Prostate gland (tissue), 2 donors: ENCODE results near the gene MYBPH. TPM values are rescaled to one million over a fixed set of nuclear protein-coding genes. Genes with fewer than 3 reads are reported as not detected.

Experiments
- DNase-seq: peaks from one replicate; pipeline ENCODE4 v3.0.0-alpha.2; 2019; ENCODE audit warnings: low spot score
- H3K27ac ChIP-seq, 2 donors: fragments of 200-600 bp; sonication (generic); 2 replicates each; pipeline ENCODE4 v1.5.1; 2017 to 2019
- H3K27me3 ChIP-seq: fragments of 200-600 bp; sonication (generic); replicated peaks from 2 replicates; pipeline ENCODE4 v1.5.1; 2019; ENCODE audit not compliant: insufficient read depth
- H3K36me3 ChIP-seq, 2 donors: fragments of 200-600 bp; sonication (generic); 1 replicate in 1 of 2; 2 replicates in 1 of 2; pipeline versions ENCODE4 v1.5.1 to v1.8.1; 2017 to 2019
- H3K4me1 ChIP-seq: fragments of 200-600 bp; sonication (generic); replicated peaks from 2 replicates; pipeline ENCODE4 v1.5.1; 2019
- H3K4me3 ChIP-seq, 2 donors: fragments of 200-600 bp; sonication (generic); 2 replicates each; pipeline ENCODE4 v1.5.1; 2017 to 2019
- H3K9me3 ChIP-seq: fragments of 200-600 bp; sonication (generic); 2 replicates; pipeline ENCODE4 v1.5.1; 2017
- POLR2A ChIP-seq: fragments of 450-650 bp; IDR thresholded peaks from one replicate; pipeline ENCODE4 v1.6.1; 2016; ENCODE audit warnings: antibody characterized with exemption, mild to moderate bottlenecking
- POLR2AphosphoS5 ChIP-seq: sonication (generic); formaldehyde crosslinking; IDR thresholded peaks from one replicate; pipeline ENCODE4 v1.6.1; 2017; ENCODE audit warnings: antibody characterized with exemption
- WGBS: methylation state at CpG from one replicate; pipeline ENCODE4 v1.1.5; 2018; 5-methylcytosine and 5-hydroxymethylcytosine counted together
- intact Hi-C: fragments of 100-400 bp; cut with DNase I; formaldehyde crosslinking; loops from one replicate; pipeline ENCODE4 v1.14.2; 2022
- total RNA-seq, 2 donors: library from RNA; depleted of rRNA; stranded (reverse); fragments of >200 nt; gene quantifications; one replicate each; pipeline ENCODE4 v1.1.0, GENCODE V29; 2016
- TF ChIP-seq, protein P1 (sequence below), 4 experiments: fragments of 200-600 bp in 2 of 4; fragments of 450-650 bp in 2 of 4; sonication (generic) in 2 of 4; IDR thresholded peaks; 1 replicate in 3 of 4; 2 replicates in 1 of 4; pipeline ENCODE4 v1.5.1; 2016 to 2019; ENCODE audit warnings: antibody characterized with exemption in 4 of 4, mild to moderate bottlenecking in 2 of 4, moderate library complexity in 2 of 4

Gene MYBPH
- total RNA-seq, 2 donors from 2014 or later: 7.7 TPM; not detected in 1

DNA sequence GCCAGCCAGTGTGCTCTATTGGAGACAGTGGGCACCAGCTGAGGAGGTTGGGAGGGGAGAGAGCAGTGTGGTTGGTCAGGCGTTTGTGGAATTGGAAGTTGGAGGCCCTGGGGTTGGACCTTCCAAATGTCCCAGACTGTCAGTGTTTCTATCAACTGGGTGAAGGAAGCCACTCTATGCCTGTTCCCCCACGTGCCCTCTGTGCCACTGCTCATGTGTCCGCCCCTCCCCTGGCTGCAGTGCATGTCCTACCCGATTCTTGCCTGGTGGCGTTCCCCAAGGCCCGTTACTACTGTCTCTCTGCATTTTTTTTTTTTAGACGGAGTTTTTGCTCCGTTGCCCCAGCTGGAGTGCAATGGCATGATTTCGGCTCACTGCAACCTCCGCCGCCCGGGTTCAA lies 27.0 kb downstream of the MYBPH start:
- Histone ChIP-seq H3K27ac (no peak overlapping the region), H3K9me3 (no peaks in the 10 kb centered on the region), H3K27me3 (no peaks in the 10 kb centered on the region), H3K4me1 (no peaks in the 10 kb centered on the region), H3K4me3 (no peak overlapping the region), H3K36me3 (no peaks in the 10 kb centered on the region)
- DNase-seq: no peak
- TF ChIP-seq POLR2AphosphoS5 (no peak), POLR2A (no peak)
- TF ChIP-seq, protein P1, sequence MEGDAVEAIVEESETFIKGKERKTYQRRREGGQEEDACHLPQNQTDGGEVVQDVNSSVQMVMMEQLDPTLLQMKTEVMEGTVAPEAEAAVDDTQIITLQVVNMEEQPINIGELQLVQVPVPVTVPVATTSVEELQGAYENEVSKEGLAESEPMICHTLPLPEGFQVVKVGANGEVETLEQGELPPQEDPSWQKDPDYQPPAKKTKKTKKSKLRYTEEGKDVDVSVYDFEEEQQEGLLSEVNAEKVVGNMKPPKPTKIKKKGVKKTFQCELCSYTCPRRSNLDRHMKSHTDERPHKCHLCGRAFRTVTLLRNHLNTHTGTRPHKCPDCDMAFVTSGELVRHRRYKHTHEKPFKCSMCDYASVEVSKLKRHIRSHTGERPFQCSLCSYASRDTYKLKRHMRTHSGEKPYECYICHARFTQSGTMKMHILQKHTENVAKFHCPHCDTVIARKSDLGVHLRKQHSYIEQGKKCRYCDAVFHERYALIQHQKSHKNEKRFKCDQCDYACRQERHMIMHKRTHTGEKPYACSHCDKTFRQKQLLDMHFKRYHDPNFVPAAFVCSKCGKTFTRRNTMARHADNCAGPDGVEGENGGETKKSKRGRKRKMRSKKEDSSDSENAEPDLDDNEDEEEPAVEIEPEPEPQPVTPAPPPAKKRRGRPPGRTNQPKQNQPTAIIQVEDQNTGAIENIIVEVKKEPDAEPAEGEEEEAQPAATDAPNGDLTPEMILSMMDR (IDR thresholded peaks at IDR 0.05): no peak
- 91% methylated on average over 12 of the region's 12 CpGs for WGBS
- intact Hi-C loops: no loop called here

DNA sequence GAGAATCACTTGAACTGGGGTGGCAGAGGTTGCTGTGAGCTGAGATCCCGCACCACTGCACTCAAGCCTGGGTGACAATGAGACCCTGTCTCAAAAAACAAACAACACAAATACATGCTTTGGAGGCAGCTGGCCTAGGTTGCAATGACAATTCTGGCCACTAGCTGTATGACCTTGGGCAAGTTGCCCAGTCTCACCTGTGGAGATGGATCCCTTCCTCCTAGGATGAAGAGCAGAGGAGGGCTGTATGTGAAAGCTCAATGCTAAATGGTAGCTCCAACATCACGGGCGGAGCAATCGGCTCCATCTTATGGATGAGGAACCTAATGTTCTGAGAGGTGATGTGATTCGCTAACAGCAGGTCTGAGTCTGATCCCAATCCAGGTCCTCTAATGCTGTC lies 27.5 kb downstream of the MYBPH start:
- no peak for TF ChIP-seq POLR2AphosphoS5
- TF ChIP-seq, protein P1 (IDR thresholded peaks at IDR 0.05): peak in 1 of 4 experiments; percentile 24
- no peaks in the 10 kb centered on the region for H3K27me3 ChIP-seq
- H3K4me1 ChIP-seq: no peaks in the 10 kb centered on the region
- H3K36me3 ChIP-seq: no peaks in the 10 kb centered on the region
- WGBS: 98% methylated on average over 5 of the region's 5 CpGs
- no peak overlapping the region for H3K27ac ChIP-seq
- no peak for DNase-seq
- H3K9me3 ChIP-seq: no peaks in the 10 kb centered on the region
- intact Hi-C loops: no loop called here
- no peak overlapping the region for H3K4me3 ChIP-seq

DNA sequence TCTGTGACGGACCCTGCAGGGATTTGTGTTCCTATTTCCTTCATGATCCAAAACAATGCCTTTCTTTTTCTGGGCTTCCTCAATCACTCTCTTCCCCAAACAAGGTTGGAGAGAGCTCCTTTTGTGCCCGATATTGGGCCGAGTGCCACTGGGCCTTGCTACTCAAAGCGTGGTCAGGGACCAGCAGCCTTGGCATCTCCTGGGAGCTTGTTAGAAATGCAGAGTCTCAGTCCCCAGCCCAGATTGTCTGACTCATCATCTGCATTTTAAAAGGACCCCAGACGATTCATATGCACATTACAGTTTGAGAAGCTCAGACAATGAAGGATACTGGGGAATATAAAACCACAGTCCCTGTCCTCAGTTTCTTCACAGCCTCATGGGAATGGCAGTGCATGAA lies 28.2 kb downstream of the MYBPH start:
- no peak for DNase-seq
- no peak for TF ChIP-seq POLR2A
- 84% methylated on average over 5 of the region's 5 CpGs for WGBS
- intact Hi-C loops: no loop called here
- H3K4me3 ChIP-seq: no peak overlapping the region
- no peaks in the 10 kb centered on the region for H3K36me3 ChIP-seq
- no peaks in the 10 kb centered on the region for H3K4me1 ChIP-seq
- H3K9me3 ChIP-seq: no peaks in the 10 kb centered on the region
- no peaks in the 10 kb centered on the region for H3K27me3 ChIP-seq
- no peak overlapping the region for H3K27ac ChIP-seq

DNA sequence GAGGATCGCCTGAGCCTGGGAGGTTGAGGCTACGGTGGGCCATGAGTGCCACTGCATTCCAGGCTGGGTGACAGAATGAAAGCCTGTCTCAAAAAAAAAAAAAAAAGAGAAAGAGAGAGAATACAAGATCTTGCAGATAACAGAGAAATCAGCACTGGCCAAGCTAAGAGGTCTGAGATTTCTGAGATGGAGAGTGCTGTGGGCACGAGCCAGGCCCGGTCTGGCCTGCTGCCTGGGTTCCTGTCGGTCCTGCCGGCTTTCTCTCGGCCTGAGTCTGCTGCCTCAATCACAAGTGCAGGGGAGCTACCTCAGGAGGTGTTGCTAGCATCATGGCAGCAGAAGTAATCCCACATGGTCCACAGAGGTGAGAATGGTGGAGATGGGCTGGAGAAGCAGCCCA lies 29.1 kb downstream of the MYBPH start:
- no peak for DNase-seq
- no peaks in the 10 kb centered on the region for H3K4me1 ChIP-seq
- H3K27ac ChIP-seq: no peak overlapping the region
- no peak overlapping the region for H3K4me3 ChIP-seq
- H3K36me3 ChIP-seq: no peaks in the 10 kb centered on the region
- WGBS: 40% methylated on average over 7 of the region's 7 CpGs
- intact Hi-C loops: no loop called here
- no peaks in the 10 kb centered on the region for H3K9me3 ChIP-seq
- no peaks in the 10 kb centered on the region for H3K27me3 ChIP-seq
- no peak for TF ChIP-seq POLR2AphosphoS5
- TF ChIP-seq, protein P1 (IDR thresholded peaks at IDR 0.05): no peak
- TF ChIP-seq POLR2A: no peak

DNA sequence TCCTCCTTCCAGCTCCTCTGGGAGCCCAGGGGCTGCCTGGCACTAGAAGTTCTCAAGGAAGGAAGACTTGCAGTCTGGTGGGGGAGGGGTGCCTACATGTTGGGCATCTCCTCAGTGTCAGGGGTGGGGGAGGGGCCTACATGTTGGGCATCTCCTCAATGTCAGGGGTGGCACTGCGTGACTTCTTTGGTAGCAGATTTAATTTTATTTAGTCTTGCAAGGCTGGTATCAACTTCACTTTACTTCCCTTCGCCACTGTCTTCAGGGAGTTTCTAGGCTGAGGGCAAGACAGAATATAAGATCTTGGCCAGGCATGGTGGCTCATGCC lies 29.6 kb downstream of the MYBPH start:
- Histone ChIP-seq H3K4me1 (no peaks in the 10 kb centered on the region), H3K27ac (no peak overlapping the region), H3K27me3 (no peaks in the 10 kb centered on the region), H3K36me3 (no peaks in the 10 kb centered on the region), H3K4me3 (no peak overlapping the region), H3K9me3 (no peaks in the 10 kb centered on the region)
- no peak for DNase-seq
- no peak for TF ChIP-seq POLR2AphosphoS5
- TF ChIP-seq POLR2A: no peak
- TF ChIP-seq, protein P1 (IDR thresholded peaks at IDR 0.05): no peak
- intact Hi-C loops: no loop called here
- 94% methylated on average over 2 of the region's 2 CpGs for WGBS
